NOMO-1 treated with DMSO at 0.1 percent for 48 hours (cell line): ENCODE measurements around the gene PTRH2.
"Not testable (repeated sequence)": the region's sequence is repeated elsewhere in the genome, so short reads cannot be mapped to it uniquely, and the experiment has no call there.

Experiments
- DNase-seq: peaks from one replicate; lab custom pipeline; 2025; ENCODE audit not compliant: unreplicated experiment; lab: John Stamatoyannopoulos, UW

PTRH2 gene

DNA sequence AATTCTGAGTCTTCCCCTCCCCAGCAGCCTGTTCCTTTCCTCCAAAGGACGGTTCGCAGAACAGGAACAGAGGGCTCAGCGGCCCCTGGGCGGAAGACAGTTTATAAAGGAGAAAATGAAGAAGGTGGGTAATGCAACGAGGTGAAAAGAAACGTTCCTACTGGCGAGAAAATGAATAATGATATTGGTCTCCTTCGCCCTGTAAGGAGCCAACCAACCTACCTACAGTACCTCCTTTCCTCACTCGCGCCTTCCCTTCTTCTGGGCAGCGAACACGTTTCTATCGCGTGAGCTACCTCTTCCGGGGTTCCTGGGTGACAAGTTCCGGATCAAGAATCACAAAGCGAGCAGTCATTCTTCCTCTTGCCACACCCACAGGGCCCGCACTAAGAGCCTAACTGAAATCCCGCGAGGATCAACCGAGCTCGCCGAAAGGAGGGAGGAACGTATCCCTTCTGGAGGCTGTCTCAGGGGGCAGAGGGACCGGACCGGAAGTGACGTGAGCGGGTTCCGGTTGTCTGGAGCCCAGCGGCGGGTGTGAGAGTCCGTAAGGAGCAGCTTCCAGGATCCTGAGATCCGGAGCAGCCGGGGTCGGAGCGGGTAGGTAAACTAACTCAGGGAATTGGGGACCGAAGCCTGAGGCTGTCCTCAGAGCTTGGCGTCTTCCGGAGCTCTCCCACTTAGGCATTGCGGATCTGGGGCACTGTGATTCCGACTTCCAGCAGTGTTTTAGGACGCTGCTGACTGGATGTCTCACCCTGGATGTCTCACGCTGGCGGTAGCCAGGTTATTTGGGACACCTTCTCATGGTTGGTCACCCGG lies at the start of gene PTRH2, which contains the start of gene VMP1:
PTRH2 (minus strand) TSS at position 282 of the 822 bp plus-strand sequence. CDS start 9,452 bp downstream, outside the sequence.
VMP1 (plus strand) TSS at position 506 of the 822 bp plus-strand sequence. CDS start 23,793 bp downstream, outside the sequence.
- DNase-seq = peak; percentile 99

DNA sequence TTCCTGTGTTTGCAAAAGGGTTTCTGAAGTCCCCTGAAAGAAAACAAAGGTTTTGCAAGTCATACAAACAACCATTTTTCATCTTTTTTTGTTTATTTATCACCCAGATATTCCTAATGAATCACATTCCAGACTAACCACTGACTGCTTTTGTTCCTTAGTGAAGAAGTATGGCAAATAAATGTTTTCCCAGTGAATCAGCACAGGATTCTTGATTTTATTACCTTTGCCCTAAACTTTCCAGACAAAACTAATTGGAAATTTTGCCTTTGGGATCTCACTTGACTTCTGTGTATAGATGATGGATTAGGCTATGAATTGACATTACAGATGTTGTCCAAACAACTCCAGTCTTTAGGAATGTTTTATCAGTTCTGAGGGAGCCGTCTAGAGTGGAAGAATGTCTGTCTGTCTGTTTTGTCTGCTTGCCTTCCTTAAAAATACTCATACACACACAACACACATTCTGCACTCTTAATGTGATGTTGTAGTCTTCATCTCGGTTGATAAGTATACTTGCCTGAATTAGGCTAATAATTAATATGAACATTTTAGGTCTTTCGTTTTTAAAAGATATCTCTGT lies 49.1 kb upstream of the PTRH2 start:
- DNase-seq = no peak

- DNase-seq = not testable (repeated sequence)
These were observed 47.8 kb upstream of the PTRH2 start for GRCh38 chr17:59755069-59755468.

DNA sequence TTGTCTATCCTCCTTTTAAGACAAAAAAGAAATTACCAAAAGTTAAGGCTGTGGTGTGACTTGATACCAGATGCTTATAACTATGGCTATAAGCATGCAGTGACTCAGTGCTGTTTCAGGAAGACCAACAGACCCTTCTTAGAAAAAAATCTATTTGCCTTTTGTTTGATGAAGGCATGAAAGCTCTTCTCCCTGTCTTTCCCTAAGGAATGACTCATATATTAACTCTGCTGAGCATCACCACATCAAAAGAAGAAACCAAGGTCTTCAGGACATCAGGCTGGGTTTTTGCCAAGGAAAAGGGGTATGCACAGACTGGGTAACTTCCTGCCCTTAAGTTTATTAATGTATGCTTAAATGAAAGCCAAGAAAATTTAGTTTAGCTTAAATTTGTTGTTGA lies 47.3 kb upstream of the PTRH2 start:
- no peak for DNase-seq

GRCh38 chr17:59753522-59754467 lies 46.6 kb upstream of the PTRH2 start:
- DNase-seq = peak; percentile 80

DNA sequence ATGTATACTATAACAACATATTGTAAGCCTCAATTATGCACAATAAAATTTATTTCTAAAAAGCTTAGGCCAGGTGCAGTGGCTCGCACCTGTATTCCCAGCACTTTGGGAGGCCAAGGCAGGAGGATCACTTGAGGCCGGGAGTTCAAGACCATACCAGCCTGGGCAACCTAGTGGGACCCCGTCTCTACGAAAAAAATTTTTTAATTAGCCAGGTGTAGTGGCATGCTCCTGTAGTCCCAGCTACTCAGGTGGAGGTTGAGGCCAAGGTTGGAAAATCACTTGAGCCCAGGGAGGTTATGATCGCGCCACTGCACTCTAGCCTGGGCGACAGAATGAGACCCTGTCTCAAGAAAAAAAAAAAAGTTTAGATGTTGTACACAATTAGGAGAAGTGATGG lies 45.7 kb upstream of the PTRH2 start:
- no peak for DNase-seq

GRCh38 chr17:59752446-59752845 lies 45.2 kb upstream of the PTRH2 start:
- DNase-seq = peak; percentile 10

DNA sequence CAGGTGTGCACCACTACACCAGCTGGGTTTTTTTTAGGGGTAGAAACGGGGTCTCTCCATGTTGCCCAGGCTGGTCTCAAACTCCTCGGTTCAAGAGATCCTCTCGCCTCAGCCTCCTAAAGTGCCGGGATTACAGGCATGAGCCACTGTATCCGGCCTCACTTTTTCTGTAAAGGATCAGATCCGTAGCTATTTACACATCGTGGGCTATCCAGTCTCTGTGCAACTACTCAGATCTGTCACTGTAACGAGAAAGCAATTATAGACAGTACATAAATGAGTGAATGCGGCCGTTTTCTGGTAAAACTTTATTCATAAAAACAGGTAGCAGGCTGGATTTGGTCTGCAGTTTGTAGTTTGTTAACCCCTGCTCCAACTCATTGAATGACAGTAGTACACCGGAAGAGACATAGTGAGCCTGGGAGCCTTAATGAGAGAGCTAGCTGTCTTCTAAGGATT lies 44.8 kb upstream of the PTRH2 start:
- no peak for DNase-seq

DNA sequence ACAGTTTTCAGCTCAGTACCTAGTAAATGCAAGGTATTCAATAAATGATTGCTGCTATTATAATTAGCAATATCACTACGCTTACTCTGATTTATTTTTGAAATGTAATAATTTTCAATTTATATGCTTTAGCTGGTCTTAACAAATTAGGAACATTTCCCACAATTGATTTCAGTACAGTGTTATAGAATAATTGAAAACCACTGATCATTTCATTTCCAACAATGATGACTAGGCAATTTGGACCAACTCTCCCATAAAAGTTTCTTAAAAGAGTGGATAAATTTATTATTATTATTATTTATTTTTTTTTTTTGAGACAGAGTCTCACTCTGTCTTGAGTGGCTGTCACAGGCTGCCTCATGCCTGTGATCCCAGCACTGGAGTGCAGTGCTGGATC lies 41.4 kb upstream of the PTRH2 start:
- no peak for DNase-seq

- peak; percentile 36 for DNase-seq
These were observed 39.7 kb upstream of the PTRH2 start for GRCh38 chr17:59746849-59747445.

DNA sequence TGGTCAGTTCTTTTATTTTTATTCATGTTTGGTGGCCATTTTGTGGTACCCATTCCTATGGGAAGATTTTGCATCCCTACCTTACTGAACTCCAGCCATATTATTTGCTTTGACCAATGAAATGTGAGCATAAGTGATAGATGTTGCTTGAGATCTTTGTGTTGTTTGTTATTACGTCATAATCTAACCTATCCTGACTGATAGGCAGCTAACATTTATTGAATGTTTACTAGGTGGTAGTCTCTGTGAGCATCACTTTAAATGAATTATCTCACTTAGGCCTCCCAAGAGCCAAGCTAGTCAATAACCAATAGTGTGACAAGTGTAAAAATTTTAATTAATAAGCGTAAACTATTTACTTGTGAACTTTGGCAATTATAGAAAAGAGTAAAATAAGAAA lies 37.8 kb upstream of the PTRH2 start:
- no peak for DNase-seq

DNA sequence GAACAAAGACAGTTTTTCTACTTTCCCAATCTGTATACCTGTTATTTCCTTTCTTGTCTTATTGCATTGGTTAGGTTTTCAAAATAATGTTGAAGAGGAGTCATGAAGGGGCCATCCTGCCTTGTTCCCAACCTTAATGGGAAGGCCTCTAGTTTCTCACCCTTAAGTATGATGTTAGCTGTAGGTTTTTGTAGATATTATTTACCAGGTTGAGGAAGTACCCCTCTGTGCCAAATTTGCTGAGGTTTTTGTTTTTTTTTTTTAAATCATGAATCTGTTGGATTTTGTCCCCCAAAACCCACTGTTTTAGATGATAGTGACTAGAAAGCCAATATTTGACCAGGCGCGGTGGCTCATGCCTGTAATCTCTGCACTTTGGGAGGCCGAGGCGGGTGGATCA lies 36.6 kb upstream of the PTRH2 start:
- no peak for DNase-seq

DNA sequence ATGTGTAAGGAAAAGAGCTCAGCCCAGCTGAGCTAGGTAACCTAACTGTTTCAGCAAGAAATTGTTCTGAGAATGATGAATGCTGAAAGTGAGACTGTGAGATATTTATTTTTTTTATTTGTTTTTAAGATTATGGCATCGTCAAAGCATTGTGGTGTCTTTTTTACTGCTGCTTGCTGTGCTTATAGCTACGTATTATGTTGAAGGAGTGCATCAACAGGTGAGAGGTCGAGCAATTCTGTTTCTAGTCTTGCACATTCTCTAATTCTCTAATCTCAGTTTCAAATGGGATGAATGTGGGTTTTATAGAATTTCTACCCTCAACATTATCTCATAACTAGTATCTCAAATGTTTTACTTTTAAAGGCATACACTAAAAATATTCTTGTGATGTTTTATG lies 30.1 kb upstream of the PTRH2 start:
- DNase-seq = no peak

- no peak for DNase-seq
These were observed 27.0 kb upstream of the PTRH2 start for GRCh38 chr17:59734226-59734625.

GRCh38 chr17:59733697-59734096 lies 26.5 kb upstream of the PTRH2 start:
- DNase-seq = no peak

DNA sequence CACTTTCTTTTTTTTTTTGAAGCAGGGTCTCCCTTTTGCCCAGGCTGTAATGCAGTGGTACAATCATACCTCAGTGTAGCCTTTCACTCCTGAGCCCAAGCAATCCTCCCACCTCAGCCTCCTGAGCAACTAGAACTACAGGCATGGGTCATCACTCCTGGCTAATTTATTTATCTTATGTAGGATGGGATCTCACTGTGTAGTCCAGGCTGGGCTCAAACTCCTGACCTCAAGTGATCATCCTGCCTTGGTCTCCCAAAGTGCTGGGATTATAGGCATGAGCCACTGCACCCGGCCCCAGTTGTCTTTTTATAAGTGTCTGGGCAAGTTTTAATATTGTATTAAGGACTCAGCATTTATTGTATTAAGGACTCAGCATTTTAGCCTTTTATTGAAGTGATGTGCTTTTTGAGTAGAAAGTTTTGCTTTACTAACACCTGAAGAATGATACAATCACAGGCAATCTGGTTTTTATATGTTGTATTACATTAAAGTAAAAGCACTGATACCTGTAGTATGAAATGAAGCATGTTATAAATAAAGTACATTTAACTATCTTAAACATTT lies 23.1 kb upstream of the PTRH2 start:
- DNase-seq = no peak

- no peak for DNase-seq
These were observed 20.7 kb upstream of the PTRH2 start for GRCh38 chr17:59727817-59728533.

DNA sequence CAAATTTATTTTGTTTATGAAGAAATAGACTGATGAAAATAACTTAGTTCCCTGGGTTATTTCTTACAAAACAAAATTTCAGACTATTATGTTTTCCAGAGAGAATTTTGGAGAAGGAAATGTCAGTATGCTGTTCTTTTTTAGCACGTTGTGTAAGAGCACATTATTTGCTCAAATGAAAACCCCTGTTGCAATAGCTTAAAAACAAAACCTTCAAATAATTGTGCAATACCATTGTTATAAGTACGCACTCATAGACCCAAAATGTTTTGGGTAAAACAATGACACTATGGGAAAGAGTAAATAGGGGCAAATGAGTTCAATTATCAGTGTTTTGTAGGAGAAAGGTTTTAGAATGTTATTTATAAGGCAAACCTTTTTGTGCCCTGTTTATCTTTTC lies 18.5 kb upstream of the PTRH2 start:
- DNase-seq = peak; percentile 83

GRCh38 chr17:59723607-59724006 lies 16.4 kb upstream of the PTRH2 start:
- DNase-seq = no peak

GRCh38 chr17:59723041-59723440 lies 15.8 kb upstream of the PTRH2 start:
- no peak for DNase-seq
